BJ (cell line): Measurements from ENCODE around the gene KRABD2.

Experiments
- CTCF ChIA-PET: fragments of 350-600 bp; formaldehyde crosslinking; extraction: SDS; loops from one replicate; lab custom pipeline; 2021; ENCODE audit warnings: antibody characterized with exemption, inconsistent platforms; lab: Yijun Ruan, JAX
- POLR2A ChIA-PET: fragments of 300-600 bp; sonication (Branson Sonifier 250); formaldehyde crosslinking; extraction: SDS; loops from one replicate; lab custom pipeline; 2021; ENCODE audit warnings: antibody characterized with exemption; lab: Charles Lee
- DNase-seq: peaks from one replicate; pipeline ENCODE4 v3.0.0-alpha.2; 2011; ENCODE audit warnings: low read depth
- H3K27me3 ChIP-seq: 2 replicates; pipeline ENCODE4 v1.6.0; 2011; ENCODE audit warnings: low read length; ENCODE audit not compliant: control insufficient read depth, insufficient read depth
- H3K36me3 ChIP-seq: 2 replicates; pipeline ENCODE4 v1.5.1; 2011; ENCODE audit warnings: low read length; ENCODE audit not compliant: control insufficient read depth, insufficient read depth
- H3K4me3 ChIP-seq: 2 replicates; pipeline ENCODE4 v1.5.1; 2011; ENCODE audit warnings: low read depth, mild to moderate bottlenecking, control low read depth, low read length
- TF ChIP-seq, protein P1 (sequence below): IDR thresholded peaks from 2 replicates; pipeline ENCODE4 v1.5.1; 2011; ENCODE audit warnings: low read depth, mild to moderate bottlenecking, control low read depth, inconsistent platforms, low read length, moderate library complexity; ENCODE audit not compliant: insufficient read depth

Gene KRABD2

DNA sequence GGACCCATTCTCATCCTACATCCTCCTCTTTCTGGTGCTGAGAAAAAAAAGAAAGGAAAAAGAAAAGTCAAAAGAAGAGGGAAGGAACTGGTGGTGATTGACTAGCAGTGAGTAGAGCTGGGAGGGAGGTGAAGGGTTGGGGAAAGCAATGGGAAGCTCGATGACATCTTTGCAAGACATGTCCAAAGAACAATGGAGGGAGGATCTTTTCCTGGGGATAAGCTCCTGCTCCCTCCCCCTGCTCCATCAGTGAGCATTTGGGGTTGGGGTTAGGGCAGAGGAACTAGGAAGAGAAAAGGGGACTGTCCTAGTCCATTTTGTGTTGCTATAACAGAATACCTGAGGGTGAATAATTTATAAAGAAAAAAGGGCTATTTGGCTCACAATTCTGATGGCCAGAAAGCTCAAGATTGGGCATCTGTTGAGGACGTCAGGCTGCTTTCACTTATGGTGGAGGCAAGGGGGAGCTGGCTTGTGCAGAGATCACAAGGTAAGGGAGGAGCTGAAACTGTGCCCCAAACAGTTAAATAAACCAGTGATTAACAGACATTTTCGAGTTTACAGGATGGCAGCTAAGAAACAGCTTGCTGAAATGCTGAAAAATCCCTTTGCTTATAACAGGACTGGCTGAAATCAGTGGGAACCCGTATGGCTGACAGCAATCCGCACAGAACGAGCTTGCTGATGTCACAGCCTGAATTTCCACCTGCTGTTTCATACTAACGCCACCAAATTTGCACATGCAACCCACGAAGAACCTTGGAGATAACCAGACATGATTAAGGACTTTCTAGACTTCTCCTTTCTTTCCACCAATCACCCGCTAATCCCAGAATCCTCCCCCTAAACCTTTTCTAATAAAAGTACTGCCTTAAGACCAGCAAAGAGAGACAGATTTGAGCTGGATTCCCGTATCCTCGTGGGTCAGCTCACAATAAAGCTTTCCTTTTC, 38.4 kb downstream of the KRABD2 start:
- Histone ChIP-seq H3K4me3 (no peak overlapping the region), H3K36me3 (no peaks in the 10 kb centered on the region), H3K27me3 (no peaks in the 10 kb centered on the region; the same call in 1 of the 2 replicates)
- no peak for DNase-seq
- POLR2A ChIA-PET = no interaction called here
- TF ChIP-seq, protein P1, sequence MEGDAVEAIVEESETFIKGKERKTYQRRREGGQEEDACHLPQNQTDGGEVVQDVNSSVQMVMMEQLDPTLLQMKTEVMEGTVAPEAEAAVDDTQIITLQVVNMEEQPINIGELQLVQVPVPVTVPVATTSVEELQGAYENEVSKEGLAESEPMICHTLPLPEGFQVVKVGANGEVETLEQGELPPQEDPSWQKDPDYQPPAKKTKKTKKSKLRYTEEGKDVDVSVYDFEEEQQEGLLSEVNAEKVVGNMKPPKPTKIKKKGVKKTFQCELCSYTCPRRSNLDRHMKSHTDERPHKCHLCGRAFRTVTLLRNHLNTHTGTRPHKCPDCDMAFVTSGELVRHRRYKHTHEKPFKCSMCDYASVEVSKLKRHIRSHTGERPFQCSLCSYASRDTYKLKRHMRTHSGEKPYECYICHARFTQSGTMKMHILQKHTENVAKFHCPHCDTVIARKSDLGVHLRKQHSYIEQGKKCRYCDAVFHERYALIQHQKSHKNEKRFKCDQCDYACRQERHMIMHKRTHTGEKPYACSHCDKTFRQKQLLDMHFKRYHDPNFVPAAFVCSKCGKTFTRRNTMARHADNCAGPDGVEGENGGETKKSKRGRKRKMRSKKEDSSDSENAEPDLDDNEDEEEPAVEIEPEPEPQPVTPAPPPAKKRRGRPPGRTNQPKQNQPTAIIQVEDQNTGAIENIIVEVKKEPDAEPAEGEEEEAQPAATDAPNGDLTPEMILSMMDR = no peak
- CTCF ChIA-PET = interaction anchor here (0.6 to 1.4 kb wide), 7 partner anchors 9 to 408 kb away, joined by 3 to 5 read pairs (median 3); no protein-coding TSS in a partner anchor

DNA sequence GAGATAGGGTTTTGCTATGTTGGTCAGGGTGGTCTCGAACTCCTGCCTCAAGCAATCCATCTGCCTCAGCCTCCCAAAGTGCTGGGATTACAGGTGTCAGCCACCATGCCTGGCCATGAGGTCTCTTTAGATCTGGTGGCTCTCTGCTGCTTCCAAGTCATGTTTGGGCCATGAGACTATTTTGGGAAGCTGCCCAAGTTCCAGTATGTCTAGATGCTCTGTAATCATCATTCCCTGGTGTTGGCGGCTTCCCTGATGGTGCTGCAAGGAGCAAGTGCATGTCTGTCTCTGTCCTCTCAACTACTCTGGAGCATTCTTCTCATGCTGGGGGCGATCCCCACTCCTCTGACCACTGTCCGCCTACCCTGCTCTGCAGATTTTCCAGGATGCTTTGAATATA, 43.2 kb downstream of the KRABD2 start:
- TF ChIP-seq, protein P1 = no peak
- H3K27me3 ChIP-seq = no peaks in the 10 kb centered on the region; the same call in 1 of the 2 replicates
- no peak for DNase-seq
- H3K36me3 ChIP-seq = no peaks in the 10 kb centered on the region
- CTCF ChIA-PET = interaction anchor here (1.7 kb wide), 1 partner anchor 18 kb away, joined by 6 read pairs; no protein-coding TSS in a partner anchor
- POLR2A ChIA-PET = no interaction called here
- no peak overlapping the region for H3K4me3 ChIP-seq

DNA sequence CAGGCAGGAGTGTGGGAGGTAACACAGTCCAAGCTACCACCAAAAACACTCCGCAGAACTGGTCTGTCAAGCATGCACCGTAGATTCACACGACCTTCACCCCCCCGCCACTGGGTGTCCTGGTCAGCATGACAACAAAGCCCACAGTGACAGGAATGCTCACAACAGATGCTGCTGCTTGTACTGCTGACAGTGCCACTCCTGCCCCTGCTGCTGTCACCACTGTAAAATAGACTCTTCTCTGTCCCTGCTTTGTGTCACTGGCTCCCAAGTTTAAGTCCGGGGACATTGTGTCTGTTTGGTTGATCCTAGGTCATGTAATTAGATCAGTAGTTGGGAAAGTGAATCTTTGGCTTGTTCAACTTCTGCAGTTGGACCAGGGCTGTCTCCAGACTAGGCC, 43.8 kb downstream of the KRABD2 start:
- no peaks in the 10 kb centered on the region; the same call in 1 of the 2 replicates for H3K27me3 ChIP-seq
- TF ChIP-seq, protein P1 = no peak
- CTCF ChIA-PET = interaction anchor here (1.0 to 1.7 kb wide), 3 partner anchors 9 to 239 kb away, joined by 3 to 6 read pairs (median 3); no protein-coding TSS in a partner anchor
- no peak overlapping the region for H3K4me3 ChIP-seq
- H3K36me3 ChIP-seq = no peaks in the 10 kb centered on the region
- no peak for DNase-seq
- POLR2A ChIA-PET = no interaction called here

DNA sequence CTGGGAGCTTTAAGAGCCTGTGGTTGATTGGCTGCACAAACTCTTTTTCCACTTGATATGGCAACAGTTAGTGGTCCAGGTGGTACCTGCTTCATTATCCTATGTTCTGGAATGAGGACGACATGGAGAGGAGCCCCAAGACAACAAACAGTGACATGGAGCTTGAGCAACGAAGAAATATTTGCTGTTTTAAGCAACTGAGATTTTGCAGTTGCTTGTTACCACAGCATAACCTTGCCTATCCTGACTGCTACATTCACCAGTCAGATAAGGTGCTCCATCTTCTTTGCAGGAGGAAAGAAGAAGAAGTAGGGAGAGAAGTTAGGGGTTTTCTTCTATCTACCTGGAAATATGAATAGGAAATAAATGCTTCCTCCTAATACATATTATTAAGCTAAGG, 44.4 kb downstream of the KRABD2 start:
- TF ChIP-seq, protein P1 = no peak
- no peaks in the 10 kb centered on the region; the same call in 1 of the 2 replicates for H3K27me3 ChIP-seq
- DNase-seq = no peak
- ChIA-PET POLR2A (no interaction called here), CTCF (interaction anchor here (0.7 to 1.7 kb wide), 4 partner anchors 10 to 239 kb away, joined by 3 to 6 read pairs (median 3); no protein-coding TSS in a partner anchor)
- H3K36me3 ChIP-seq = no peaks in the 10 kb centered on the region
- H3K4me3 ChIP-seq = no peak overlapping the region

DNA sequence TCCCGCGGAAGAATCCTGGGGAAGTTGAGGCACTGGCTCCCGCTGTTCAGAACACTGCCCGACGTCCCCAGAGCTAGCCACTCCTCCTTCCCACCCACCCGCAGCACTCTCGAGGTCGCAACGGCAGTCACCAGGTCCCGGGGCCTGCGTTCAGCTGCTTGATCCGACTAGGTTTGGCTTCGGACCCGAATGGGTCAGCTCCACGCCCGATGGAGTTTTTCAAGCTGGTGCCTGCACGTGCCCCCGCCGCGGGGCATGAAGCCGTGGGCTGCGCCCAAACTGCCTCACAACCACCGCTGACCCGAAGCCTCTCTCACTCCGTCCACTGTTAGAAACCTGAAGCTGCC, 49.2 kb downstream of the KRABD2 start:
- Histone ChIP-seq H3K36me3 (no peaks in the 10 kb centered on the region), H3K4me3 (peak overlapping the region; percentile 42), H3K27me3 (0 out of 2 replicates have a peak, but pooled peaks cover 1% of the 10 kb centered on the region)
- ChIA-PET CTCF (interaction anchor here (1.6 to 2.2 kb wide), 5 partner anchors 10 to 56 kb away, joined by 5 to 10 read pairs (median 6); partner anchors contain the start of gene KRABD2), POLR2A (interaction anchor here (0.6 kb wide), 1 partner anchor 281 kb away, joined by 10 read pairs; no protein-coding TSS in a partner anchor)
- TF ChIP-seq, protein P1 = no peak
- DNase-seq = no peak
